OCI-M1 (cell line): Measurements from ENCODE around the gene MYO1D.
"Not testable (repeated sequence)": the region's sequence is repeated elsewhere in the genome, so short reads cannot be mapped to it uniquely, and the experiment has no call there.

Experiments
- DNase-seq: peaks from one replicate; lab custom pipeline; 2025; lab: John Stamatoyannopoulos, UW

MYO1D gene

DNA sequence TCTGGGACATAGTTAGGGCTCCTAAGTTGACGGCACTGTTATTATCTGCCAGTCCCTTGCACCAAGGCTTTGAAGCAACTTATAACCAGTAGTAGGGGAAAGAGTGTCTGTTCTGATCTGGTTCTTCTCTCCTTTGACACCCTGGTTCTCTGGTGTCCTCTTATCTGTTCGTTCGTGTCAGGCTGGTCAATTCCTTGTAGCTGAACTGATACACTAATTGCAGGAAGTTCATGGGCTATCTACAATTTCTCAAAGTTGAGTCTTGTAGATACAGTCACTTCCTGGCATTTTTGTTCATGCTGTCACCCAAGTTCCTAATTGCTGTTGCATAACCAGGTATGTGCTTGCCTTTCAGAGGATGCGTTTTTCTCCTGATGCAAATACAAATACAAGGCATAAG, 17.3 kb upstream of the MYO1D start:
- peak; percentile 67 for DNase-seq

DNA sequence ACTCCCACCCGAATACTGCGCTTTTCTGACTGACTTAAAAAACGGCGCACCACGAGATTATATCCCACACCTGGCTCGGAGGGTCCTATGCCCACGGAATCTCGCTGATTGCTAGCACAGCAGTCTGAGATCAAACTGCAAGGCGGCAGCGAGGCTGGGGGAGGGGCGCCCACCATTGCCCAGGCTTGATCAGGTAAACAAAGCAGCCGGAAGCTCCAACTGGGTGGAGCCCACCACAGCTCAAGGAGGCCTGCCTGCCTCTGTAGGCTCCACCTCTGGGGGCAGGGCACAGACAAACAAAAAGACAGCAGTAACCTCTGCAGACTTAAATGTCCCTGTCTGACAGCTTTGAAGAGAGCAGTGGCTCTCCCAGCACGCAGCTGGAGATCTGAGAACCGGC, 10.5 kb upstream of the MYO1D start:
- not testable (repeated sequence) for DNase-seq

DNA sequence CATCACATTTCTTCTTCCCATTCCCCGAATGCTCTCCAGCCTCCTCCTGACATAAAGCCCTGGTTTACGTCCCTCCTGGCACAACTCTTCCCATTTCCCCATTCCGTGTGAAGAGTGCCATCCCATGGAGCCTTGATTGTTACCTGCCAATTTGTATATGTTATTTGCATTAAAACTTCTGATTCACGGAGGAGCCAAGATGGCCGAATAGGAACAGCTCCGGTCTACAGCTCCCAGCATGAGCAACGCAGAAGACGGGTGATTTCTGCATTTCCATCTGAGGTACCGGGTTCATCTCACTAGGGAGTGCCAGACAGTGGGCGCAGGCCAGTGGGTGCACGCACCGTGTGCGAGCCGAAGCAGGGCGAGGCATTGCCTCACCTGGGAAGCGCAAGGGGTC, 10.0 kb upstream of the MYO1D start:
- DNase-seq = not testable (repeated sequence)

DNA sequence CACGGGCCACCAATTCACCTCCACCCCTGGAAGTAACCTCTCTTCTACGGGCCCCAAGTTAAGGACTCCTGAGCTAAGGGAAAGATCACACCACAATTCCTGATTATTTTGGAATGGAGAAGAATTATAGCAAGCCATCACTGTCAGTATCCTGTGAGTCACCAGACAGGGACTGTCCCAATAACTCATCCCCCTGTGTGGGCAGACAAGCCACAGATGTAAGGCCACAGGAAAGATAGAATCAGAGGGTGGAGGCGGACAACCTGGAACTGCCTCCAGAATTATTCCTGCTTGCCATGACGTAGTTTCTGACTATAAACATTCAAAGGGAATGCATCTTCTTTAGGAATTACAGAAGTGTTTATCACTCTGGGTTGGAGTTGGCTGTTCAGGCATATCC, 5.8 kb upstream of the MYO1D start:
- peak; percentile 16 for DNase-seq

DNA sequence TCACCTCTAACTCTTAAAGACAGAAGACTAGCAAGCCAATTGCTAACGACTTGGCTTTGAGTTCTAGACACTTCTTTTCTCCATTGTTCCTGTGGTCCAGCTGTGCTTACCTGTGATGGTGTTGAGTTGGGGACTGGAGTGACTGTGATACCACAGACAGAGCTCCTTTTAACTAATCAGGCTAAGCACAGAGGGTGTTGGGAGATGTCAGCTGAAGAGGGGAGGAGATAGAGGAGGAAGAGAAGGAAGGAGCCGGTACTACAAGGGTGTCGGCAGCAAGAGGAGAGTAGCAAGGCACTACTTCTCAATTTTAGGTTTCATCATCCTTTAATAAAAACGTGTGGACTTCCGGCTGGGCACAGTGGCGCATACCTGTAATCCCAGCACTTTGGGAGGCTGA, 5.1 kb upstream of the MYO1D start:
- no peak for DNase-seq

DNA sequence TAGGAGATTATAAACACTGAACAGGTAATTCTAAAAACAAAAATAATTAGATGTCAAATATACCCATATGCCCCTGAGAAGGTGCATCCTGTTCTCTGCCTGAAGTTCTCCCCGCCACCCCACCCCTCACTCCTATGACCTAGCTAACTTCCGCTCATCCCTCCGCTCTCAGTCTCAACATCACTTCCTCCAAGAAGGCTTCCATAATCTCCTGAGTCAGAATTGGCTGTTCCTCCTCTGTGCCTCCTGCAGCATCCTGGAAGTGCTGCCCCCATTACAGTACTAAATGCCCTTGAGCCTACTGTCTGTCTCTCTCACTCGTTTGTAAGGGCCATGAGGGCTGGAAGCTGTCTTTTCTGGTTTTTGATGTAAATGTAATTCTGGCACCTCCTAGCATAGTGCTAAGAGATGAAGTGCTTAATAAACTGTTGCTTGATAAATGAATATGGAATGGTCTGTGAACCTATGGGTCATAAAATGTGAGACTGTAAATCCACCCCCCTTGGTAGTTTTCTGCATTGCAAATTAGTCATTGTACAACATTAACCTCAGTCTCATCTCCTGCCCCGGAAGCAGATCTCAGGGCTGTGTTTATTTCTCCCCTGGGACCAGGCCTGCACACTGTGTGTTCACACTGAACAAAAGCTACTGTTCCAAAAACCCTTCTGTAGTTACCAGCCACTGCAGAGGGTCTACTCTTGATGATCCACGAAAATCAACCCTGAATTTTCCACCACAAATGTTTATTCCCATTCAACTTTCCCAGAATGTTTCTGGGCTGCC, 3.9 kb upstream of the MYO1D start:
- no peak for DNase-seq

DNA sequence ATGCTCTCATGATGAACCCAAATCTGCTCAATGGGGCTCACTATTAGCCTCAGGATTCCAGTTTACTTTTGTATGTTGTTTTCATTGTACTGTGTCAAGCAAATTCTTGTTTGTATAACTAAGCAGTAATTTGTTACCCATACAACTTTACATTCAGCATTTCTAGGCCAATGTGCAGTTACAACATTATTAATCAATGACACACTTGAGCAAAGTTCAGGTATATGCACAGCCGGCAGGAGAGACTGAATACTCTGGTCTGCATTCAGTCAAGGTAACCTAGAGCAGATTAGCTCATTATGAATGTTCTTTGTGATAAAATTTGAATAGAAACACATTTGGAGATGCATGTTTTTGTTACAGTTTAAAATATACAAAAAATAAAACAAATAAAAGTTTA, 2.2 kb upstream of the MYO1D start:
- no peak for DNase-seq

DNA sequence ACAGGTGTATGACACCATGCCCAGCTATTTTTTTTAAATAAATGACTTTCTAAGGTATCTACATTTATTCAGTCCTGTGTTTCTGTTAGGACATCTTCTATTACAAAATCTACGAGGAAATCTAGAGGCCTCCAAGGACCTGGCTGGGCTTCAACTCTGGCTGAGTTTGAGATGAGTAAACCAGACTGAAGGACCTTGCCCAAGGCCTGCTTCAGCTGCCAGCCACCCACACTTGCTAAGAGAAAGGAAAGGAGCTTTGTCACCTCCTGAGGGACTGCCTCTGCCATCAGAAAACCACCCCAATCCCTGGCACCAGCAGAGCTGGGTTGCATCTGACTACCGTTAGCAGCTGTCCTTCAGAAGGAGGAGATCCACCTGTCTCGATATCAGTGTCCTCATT, 1.3 kb upstream of the MYO1D start:
- no peak for DNase-seq

DNA sequence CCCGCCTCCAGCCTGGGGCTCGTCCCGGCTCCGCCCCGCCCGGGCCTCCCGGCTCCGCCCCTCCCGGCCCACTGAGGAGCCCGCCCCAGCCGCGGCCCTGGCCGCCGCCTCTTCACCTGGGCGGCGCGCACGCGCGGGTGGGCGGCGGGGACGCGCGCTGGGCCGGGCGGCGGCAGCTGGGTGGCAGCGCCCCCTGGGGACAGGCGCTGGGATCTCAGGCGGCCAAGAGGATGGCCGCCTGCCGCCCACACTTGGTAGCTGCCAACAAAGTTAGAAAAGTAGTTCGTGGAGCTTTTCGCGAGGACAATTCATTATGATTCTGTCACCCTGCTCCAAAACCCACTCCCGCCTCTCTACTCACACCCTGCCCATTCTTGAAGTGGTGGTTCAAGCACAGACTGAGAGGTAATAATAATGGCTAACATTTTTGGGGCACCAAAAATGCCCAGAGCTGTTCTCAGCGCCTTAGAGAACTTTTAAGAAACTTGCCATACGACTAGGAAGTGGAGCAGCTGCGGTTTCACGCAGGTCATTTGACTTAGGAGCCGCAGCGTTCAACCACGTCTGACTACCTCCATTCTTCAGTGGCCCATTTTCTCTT, 340 bp upstream of the MYO1D start:
- DNase-seq = peak; percentile 95

DNA sequence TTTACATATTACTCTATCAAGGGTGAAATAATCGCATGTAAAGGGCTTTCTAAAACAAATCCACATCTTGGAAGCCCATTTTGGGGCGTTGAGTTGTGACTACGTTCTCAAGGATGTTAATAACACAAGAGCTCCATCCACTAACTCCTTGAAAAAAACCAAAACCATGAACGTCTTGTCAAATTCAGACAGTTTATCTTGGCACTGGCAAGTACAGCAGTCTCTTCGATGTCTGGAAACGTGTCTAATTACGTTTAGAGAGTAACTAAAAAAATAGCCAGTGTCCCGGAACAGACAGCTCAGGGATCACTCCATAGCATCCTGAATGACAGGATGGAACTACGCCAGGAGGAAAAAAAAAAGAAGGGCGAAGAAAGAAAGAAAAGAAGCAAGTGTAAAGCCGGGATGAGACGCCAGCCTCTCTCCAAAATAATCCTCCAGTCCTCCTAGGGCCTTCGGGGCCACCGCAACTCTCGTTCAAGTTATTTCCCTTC, 954 bp downstream of the MYO1D start:
- DNase-seq = peak; percentile 68

DNA sequence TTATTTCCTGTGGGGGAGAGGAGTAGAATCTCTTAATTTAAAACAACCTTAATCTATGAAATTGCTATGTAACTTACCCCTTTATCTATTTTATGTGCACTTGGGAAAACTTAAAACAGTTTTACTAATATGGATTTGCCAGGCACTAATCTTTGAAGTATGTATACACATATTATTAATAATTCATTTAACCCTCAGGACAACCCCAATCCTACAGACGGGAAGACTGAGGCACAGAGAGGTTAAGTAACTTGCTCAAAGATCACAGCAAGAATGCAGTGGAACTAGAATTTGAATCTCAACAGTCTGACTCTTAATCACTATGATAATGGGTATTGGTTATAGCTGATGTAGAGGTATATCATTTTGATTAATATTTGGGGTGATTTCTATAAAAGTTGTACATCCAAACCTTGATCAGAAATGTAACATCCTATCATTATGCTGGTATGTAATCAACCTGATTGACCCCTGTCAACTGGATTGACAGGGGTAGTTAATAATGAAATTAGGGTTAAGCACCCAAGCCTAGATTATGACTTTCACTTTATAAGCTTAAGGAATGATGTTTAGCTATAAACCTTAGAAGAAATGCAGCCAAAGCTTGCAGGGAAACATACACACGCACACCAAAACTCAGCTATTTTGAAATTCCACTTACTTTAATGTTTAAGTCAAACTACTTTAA, 1.6 kb downstream of the MYO1D start:
- no peak for DNase-seq

DNA sequence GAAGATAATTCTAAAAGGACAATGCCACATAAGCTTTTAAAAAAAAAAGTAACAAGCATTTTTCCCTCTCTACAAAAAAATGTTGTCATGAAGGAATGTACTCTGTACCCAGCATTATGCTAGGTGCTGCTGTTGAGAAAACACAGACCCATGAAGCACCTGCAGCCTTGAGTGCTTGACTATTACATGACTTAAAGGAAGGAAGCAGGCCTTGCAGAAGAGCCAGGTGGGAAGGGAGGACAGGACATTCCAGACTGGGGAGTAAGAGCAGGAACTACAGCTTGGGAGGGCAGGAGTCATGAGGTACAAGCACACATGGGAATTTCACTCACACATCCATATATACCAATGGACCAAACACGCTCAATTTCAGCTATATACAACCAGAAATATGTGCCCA, 3.8 kb downstream of the MYO1D start:
- no peak for DNase-seq

DNA sequence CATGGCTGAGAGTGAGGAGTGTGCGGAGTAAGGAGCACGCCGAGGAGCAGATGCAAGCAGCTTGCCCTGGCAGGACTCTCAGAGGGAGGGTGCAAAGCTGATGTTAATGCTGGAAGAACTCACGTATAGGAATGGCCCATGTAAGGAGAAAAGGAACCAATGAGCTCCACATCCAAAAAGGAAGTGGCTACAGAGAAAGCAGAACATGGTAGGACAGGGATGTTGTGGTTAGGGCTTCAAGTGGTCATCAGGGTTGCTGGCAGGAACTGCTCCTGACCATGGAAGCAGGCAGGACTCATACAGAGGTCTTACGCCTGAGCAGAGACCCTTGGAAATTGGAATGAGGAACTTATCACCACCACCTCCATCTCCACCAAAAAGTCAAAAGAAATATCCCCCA, 5.2 kb downstream of the MYO1D start:
- DNase-seq = peak; percentile 84

DNA sequence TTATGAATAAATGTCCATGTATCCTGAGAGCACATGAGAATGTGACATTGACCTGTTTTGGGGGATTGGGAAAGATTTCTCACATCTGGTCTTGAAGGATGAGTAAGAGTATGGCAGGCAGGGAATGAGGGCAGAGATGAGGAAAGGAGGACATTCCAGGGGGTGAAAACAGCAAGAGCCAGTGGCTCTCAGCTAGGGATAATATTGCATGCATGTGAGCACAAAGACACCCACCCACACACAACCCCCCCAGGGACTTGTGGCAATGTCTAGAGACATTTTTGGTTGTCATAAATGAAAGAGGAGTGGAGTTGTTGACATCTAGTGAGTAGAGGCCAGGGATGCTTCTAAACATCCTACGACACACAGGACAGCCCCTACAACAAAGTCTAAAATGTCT, 6.0 kb downstream of the MYO1D start:
- DNase-seq = no peak

DNA sequence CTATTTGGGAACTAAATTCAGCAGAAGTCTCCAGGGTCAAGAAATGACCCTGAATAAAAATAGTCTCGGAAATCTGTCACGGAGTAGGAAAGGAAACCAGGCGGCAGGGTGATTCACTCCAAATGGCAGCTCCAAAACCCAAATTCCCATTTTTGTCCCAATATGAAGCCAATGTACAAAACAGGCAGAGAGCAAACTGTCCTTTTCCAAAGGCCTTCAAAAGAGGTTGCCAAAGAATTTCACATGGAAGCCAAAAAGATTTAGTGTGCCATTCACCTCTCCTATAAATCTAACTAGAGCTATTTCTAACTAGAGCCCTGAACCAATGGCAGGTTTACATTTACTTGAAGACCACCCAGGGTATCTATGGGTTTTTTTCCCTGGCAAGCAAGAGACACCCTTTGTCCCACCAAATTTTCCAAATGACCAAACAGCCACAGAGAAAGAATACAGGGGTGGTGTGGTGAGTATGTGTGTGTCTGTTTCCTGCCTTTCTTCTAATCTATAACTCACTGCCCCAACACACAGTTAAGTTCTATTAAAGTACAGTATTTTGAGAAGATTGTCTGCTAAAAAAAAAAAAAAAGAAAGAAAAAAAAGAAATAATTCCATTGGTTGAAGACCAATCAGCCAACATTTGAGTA, 6.8 kb downstream of the MYO1D start:
- no peak for DNase-seq

DNA sequence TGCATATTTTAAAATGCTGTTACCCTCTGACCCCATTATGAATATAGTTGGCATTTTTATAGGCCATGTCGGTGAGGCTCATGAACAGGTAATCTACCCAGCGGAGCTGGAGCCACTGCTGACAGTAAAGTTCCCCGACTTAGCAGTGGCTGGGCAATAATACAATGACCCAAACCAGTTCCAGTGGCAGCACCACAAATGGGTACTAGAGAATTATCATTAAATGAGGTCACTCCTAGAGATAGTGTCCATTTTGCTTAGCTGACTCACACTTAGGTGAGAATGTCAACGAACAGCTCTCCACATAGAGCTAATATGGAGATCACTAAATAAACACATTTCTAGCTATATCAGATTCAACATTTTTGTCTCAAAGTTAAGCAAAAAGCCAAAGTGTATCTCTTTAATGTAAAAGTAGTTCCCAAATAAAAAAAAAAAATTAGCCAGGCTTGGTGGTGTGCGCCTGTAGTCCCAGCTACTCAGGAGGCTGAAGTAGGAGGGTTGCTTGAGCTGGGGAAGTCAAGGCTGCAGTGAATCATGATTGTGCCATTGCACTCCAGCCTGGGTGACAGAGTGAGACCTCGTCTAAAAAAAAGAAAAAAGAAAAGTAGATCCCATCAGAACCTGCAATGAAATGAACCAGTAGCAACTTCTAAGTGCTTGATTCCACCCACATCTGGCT, 7.4 kb downstream of the MYO1D start:
- DNase-seq = no peak

DNA sequence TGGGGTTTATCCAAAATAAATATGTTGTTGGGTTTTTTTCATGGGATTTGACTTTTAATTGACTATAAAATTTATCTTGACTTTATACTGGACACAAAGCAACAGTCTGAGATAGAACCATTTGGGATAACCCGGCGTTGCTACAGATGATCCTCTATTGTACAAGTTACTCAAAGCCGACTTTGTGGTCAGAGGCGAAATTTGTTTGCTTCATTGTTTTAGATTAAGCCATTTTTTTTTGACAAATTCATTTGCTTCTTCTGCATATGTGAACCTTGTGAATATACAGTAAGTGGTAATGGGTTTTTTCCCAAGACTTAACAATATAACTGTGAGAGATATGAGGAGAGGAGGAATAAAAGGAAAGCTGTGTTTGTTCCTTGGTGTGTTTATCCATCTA, 11.8 kb downstream of the MYO1D start:
- no peak for DNase-seq

DNA sequence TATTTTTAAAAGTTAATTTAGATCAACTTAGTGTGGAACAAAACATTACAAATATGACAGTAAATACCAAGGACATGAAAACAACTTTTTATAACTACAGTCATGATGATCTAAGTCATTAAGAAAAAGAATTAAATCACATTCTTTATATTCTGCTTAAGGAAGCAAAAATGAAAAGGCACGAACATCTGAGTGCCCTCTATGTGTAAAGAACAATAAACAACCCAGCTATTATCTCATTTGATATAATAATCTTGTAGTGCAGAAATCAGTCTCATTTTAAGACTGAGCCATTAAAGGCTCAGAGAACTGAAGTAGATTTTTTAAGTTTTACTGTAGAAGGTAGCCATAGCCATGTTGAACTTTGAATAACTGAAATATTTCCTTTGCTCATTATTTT, 13.4 kb downstream of the MYO1D start:
- no peak for DNase-seq

DNA sequence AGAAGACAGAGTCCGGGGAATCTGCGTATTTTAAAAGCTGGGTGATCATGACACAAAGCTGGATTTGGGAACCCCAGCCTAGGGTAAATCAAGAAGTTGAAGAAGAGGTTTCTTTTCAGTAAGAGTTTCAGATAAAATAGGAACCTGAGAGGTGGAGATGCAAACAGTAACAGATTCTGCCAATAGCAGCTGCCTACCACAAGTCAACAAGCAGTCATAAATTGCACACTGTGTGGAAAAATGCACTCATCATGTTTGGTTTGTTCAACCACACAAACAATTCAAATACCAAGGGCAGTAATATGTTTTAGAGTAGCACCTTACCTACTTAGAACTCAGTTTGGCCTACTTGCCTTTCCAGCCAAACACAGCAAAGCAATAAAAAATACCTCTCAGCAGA, 14.0 kb downstream of the MYO1D start:
- DNase-seq = peak; percentile 23

DNA sequence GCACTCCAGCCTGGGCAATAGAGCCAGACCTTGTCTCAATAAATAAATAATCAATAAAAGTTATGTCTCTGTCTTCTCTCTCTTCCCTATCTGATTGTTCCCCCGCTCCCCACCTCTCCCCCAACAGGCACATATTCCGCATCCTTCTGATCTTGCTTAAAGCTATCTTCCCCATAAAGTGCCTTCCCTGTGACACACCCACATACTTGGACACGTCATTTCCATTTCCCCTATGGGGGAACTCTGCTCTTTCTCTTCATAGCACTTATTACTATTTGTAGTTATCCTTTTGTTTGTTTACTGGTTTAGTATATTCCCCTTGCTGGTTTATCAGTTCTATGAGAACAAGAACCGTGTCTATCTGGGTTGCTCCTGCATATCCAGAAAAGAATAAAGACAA, 14.9 kb downstream of the MYO1D start:
- no peak for DNase-seq

DNA sequence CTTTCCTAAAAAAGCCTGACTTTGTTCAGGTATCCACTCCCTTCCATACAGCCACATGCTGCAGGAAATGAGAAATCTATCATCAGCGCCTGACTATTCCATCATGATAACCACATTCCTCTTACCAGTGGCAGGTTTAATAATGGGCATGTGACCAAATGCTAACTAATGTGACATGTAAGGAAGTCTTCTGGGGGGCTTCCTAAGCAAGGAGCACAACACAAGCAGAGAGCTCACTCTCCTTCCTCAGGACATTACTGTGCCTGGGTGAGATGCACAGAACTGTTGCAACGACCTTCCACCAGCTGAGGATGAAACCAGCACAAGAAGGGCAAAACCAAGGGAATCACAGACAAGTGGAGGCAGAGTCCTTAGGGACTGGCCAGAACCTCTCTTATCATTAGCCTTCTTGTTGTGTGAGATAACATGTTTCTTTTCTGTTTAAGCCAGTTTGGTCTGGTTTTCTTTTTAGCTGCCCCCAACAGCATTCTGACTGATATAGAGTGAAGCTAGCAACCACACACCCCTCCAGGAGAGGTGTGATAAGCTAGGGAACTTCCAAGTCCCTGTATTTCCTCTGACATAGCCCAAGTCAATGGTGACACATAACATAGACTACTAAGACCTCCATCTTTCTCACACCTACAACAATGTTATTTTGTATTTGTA, 16.9 kb downstream of the MYO1D start:
- peak; percentile 97 for DNase-seq

DNA sequence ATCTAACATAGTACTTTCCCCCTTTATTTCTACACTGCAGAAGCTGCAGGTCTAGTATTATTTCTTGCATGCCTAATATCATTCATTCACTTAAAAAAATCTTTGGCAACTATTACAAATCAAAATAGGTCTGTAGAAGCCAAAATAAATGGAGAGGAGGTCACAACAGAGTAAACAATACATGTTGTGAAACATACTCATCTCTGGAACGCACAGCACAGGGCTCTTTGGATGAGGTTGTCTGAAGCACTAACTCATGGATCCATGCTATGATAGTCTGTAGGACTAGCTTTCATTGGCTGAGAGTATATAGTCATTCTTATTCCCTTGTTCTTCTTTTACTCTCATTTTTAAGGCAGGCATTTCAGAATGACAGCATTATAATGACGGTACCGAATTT, 21.3 kb downstream of the MYO1D start:
- no peak for DNase-seq
